Ascending aorta (tissue), 2 donors: ENCODE measurements around the gene GALT. TPM values are rescaled to one million over a fixed set of nuclear protein-coding genes. Genes with fewer than 3 reads are reported as not detected.

Source experiments
- DNase-seq, 2 donors: peaks; one replicate each; pipeline ENCODE4 v3.0.0-alpha.2; 2019; ENCODE audit warnings: low spot score in 2 of 2
- H3K27ac ChIP-seq, 2 donors: fragments of 200-600 bp; sonication (generic); one replicate each; pipeline ENCODE4 v1.5.1; 2016 to 2017; ENCODE audit warnings: mild to moderate bottlenecking in 1 of 2
- H3K27me3 ChIP-seq: fragments of 200-600 bp; sonication (generic); one replicate; pipeline ENCODE4 v1.5.1; 2017
- H3K36me3 ChIP-seq, 2 donors: fragments of 200-600 bp; sonication (generic); one replicate each; pipeline ENCODE4 v1.5.1; 2016
- H3K4me1 ChIP-seq, 2 donors: fragments of 200-600 bp; sonication (generic); one replicate each; pipeline ENCODE4 v1.5.1; 2016 to 2017; ENCODE audit warnings: mild to moderate bottlenecking in 1 of 2
- H3K4me3 ChIP-seq, 2 donors: fragments of 200-600 bp; sonication (generic); one replicate each; pipeline ENCODE4 v1.5.1; 2016 to 2017; ENCODE audit warnings: mild to moderate bottlenecking in 1 of 2
- H3K9me3 ChIP-seq, 2 donors: fragments of 200-600 bp; sonication (generic); one replicate each; pipeline ENCODE4 v1.5.1; 2016
- intact Hi-C: fragments of 100-400 bp; cut with DNase I; formaldehyde crosslinking; loops from one replicate; pipeline ENCODE4 v1.15.1; 2023
- total RNA-seq: library from RNA; depleted of rRNA; stranded (reverse); fragments of >200 nt; gene quantifications from one replicate; pipeline ENCODE4 v1.1.0, GENCODE V29; 2016
- TF ChIP-seq, protein P1 (sequence below), 3 experiments: fragments of 200-600 bp in 2 of 3; fragments of 450-650 bp in 1 of 3; sonication (generic) in 2 of 3; IDR thresholded peaks; one replicate each; pipeline ENCODE4 v1.5.1; 2016 to 2019; ENCODE audit warnings: antibody characterized with exemption in 3 of 3, mild to moderate bottlenecking in 1 of 3, moderate library complexity in 1 of 3

GALT gene
- total RNA-seq, 1 donor from 2014 or later, result 28.3 TPM

DNA sequence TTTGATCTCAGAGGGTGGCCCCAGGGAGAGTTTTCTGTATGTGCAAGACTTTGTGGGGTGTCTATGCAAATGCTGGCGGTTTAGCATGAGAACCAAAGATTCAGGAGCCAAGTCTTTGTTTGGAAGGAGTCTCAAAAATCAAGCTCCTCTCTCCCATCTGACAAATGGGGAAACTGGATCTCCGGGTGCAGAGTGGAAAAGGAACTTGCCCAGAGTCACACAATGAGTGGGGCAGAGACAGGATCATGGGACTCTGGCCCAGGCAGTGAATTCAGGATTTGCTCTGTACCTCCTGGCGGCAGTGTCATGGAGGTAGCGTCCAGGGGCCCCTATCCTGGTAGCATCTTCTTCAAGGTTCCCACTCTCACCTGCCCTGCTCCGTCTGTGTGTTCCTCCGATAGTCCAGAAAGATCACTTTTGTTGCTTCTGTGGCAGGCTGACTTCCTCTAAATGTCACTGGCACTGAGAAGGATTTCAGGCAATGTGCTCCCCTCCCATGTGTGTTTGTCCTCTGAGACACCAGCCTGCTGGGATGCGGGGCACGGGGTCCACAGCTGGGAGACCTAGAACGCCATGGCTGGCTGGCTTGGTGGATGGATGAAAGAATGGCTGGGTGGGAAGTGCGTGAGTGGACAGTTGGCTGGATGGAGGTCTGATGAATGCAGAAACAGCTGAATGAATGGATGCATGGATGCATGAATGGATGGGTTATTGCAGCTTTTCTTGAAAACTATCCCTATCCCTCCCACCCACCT, 41.0 kb downstream of the GALT start:
- intact Hi-C loops, result no loop called here
- no peaks in the 10 kb centered on the region for H3K36me3 ChIP-seq
- no peak for DNase-seq
- H3K27me3 ChIP-seq, result no peaks in the 10 kb centered on the region
- no peaks in the 10 kb centered on the region for H3K9me3 ChIP-seq
- no peak overlapping the region for H3K4me3 ChIP-seq
- H3K27ac ChIP-seq, result no peak overlapping the region
- H3K4me1 ChIP-seq, result no peaks in the 10 kb centered on the region
- TF ChIP-seq, protein P1, sequence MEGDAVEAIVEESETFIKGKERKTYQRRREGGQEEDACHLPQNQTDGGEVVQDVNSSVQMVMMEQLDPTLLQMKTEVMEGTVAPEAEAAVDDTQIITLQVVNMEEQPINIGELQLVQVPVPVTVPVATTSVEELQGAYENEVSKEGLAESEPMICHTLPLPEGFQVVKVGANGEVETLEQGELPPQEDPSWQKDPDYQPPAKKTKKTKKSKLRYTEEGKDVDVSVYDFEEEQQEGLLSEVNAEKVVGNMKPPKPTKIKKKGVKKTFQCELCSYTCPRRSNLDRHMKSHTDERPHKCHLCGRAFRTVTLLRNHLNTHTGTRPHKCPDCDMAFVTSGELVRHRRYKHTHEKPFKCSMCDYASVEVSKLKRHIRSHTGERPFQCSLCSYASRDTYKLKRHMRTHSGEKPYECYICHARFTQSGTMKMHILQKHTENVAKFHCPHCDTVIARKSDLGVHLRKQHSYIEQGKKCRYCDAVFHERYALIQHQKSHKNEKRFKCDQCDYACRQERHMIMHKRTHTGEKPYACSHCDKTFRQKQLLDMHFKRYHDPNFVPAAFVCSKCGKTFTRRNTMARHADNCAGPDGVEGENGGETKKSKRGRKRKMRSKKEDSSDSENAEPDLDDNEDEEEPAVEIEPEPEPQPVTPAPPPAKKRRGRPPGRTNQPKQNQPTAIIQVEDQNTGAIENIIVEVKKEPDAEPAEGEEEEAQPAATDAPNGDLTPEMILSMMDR (IDR thresholded peaks at IDR 0.05), result no peak

DNA sequence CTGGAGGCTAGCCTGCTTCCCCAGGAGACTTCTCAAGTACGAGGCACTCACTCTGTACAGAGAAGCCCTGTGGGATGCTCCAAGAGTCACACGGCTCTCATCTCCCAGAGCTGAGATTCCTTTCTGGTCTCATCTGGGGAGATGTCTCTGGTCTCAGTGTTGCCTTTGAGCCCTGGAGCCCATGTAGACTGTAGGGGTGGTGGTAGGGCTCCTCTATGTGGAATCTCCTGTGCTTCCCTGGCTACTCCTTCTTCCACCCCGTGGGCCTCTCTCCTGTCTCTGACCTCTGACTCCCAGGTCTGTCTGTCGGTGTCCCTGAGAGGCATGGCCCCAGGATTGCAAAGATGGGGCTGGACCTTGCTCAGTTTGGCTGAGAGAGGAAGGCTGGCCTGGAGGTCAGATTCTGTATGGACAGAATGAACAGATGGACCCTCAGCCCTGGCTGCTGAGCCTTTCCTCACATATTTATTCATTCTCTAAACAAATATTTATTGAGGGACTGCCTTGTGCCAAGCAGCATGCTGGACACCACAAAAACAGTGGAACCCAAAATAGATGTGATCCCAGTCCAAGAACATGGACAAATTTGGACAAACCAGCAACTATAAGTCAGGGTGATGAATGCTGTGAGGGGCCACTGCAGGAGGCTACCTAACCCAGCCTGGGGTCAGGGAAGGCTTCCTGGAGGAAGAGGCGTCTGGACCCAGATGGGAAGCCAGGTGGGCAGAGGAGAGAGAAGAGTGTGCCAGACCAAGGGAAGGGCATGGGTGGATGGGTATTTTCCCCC, 42.0 kb downstream of the GALT start:
- Histone ChIP-seq H3K27ac (no peak overlapping the region), H3K36me3 (no peaks in the 10 kb centered on the region), H3K27me3 (no peaks in the 10 kb centered on the region), H3K4me3 (no peak overlapping the region), H3K9me3 (no peaks in the 10 kb centered on the region), H3K4me1 (no peaks in the 10 kb centered on the region)
- TF ChIP-seq, protein P1 (IDR thresholded peaks at IDR 0.05), result no peak
- intact Hi-C loops, result no loop called here
- no peak for DNase-seq

DNA sequence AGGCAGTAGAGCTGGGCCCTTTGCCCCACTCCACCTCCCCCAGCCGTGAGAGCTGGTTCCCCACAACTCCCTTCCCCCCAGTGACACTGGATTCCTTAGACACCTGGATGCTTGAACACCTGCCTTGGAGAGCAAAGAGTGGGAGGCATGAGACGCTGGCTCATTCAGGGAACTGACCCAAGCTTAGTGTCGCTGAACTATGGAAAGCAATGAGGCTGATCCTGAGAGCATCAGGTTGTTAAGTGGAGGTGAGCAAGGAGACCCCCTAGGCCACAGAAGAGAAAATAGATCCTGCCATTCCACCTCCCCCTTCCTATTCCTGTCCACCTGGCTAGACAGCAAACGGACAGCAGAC, 42.6 kb downstream of the GALT start:
- H3K36me3 ChIP-seq, result no peaks in the 10 kb centered on the region
- H3K27me3 ChIP-seq, result no peaks in the 10 kb centered on the region
- no peak overlapping the region for H3K27ac ChIP-seq
- TF ChIP-seq, protein P1 (IDR thresholded peaks at IDR 0.05), result no peak
- H3K9me3 ChIP-seq, result no peaks in the 10 kb centered on the region
- DNase-seq, result no peak
- intact Hi-C loops, result no loop called here
- H3K4me1 ChIP-seq, result no peaks in the 10 kb centered on the region
- no peak overlapping the region for H3K4me3 ChIP-seq

DNA sequence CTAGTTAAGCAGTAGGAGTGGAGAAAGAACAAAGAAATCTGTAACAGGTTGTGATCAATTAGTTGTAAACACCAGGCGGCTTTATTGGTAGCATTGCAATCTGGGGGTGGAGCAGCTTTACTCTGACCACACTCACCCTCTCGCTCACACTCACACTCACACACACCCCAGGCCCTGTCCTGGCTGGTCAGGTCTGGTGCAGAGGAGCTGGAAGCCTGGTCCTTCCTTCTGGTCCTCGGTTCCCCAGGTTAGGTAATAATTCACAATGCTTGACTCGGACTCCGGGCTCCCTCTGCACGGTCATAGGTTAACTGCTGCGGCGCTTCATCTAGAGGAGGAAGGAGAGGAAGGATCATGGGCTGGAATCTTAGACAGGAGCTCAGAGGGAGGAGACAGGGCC, 43.0 kb downstream of the GALT start:
- H3K9me3 ChIP-seq, result no peaks in the 10 kb centered on the region
- TF ChIP-seq, protein P1 (IDR thresholded peaks at IDR 0.05), result no peak
- no peaks in the 10 kb centered on the region for H3K4me1 ChIP-seq
- intact Hi-C loops, result no loop called here
- H3K27ac ChIP-seq, result no peak overlapping the region
- no peaks in the 10 kb centered on the region for H3K27me3 ChIP-seq
- no peak overlapping the region for H3K4me3 ChIP-seq
- no peak for DNase-seq
- no peaks in the 10 kb centered on the region for H3K36me3 ChIP-seq

DNA sequence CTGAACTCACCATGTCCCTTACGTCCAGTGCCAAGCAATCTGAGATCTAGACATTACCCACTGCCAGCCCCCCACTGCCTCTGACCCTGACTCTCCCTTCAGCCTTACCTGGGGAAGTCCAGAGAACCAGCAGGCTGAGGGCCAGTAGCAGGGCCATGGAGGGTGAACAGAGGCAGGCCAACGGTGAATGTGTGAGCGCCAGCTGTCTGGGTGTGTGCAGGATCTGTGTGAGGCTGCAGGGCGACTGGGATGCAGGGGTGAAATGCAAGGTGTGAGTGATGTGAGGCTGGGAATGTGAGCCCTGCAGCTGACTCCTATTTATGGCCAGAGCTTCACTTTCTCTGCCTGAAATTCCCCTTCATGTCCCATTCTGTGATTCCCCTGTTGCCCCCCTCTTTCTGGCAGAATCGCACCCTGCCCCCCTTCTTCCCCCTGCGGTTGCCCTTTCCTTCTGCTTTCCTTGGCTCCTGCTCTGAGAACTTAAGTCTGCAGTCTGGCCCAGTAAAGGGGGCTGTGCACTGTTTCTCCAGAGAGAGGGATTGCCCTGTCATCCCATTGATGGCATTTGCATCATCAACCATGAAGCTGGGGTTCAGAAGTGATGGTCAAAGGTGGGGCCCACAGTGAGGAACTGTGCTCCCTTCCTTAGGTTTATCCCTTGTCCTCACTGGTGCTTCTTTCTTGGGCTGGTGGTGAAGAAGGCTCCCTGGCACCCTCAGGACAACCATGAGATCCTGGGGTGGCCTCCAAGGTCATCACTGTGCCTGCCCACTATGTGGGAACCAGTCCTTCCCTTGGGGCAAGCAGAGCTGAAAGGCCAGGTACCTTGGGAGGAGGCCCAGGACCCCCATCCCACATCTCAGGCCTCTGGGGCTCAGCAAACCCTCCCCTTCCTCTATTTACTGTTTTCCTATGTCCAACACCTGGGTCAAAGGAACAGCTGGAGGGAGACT, 44.8 kb downstream of the GALT start, which contains the start of gene CCL19:
TSS of gene CCL19 (minus strand) at position 294 of the 953 bp plus-strand sequence. CDS start at position 157, 137 bp downstream.
- DNase-seq, result no peak
- TF ChIP-seq, protein P1 (IDR thresholded peaks at IDR 0.05), result no peak
- H3K36me3 ChIP-seq, result no peaks in the 10 kb centered on the region
- intact Hi-C loops, result no loop called here
- H3K27me3 ChIP-seq, result no peaks in the 10 kb centered on the region
- H3K9me3 ChIP-seq, result no peaks in the 10 kb centered on the region
- no peak within 1 kb of the TSS for H3K4me3 ChIP-seq
- no peaks in the 10 kb centered on the region for H3K4me1 ChIP-seq
- H3K27ac ChIP-seq, result no peak within 1 kb of the TSS
